DMS114 treated with DMSO at 0.1 percent for 48 hours (cell line): Measurements from ENCODE around the gene ATP5F1A.

Source experiments
- DNase-seq: peaks from one replicate; lab custom pipeline; 2025; ENCODE audit not compliant: unreplicated experiment; lab: John Stamatoyannopoulos, UW

ATP5F1A gene

DNA sequence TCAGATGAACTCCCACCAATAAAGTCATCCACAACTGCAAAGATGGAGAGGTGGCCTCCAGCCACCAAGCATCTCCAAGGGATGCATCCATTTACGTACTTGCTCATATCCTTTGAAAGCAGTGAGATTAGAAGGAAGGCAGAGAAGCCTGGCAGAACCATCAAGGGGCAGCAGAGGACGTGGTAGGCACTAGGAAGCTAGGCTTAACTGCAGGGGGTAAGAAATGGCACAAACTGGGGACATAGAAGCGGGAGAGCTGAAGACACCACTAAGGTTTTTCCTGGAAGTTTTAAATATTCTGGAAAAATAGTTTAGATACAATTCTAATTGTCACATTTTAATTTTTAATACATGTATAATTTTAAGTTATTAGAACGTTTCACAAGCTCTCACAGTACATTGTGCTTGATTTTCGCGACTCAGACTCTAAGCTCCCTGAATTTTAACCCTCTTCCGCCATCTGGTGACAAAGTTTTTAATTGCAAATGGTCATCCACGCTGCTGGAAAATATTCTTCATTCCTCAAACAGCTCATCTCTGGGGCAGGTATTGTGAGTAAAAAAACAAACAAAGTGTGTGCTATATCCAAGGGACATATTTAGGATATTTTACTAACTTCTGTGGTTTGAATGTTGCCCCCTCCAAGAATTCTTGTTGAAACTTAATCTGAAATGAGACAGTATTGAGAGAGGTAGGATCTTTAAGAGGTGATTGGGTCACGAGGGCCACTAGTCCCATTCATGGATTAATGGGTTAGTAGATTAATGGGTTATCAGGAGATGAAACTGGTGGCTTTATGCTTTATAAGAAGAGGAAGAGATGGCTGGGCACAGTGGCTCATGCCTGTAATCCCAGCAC lies 24.4 kb downstream of the ATP5F1A start:
- peak; percentile 61 for DNase-seq

GRCh38 chr18:46072959-46073358 lies 25.1 kb downstream of the ATP5F1A start:
- no peak for DNase-seq

- DNase-seq, result no peak
Observed at GRCh38 chr18:46072376-46072867, 25.7 kb downstream of the ATP5F1A start.

- no peak for DNase-seq
Observed at GRCh38 chr18:46071653-46072375, 26.3 kb downstream of the ATP5F1A start, which contains the start of gene PSTPIP2. Gene PSTPIP2, minus strand, starts transcription at chr18:46072260. Its CDS starts 72 bp downstream, at chr18:46072188.

DNA sequence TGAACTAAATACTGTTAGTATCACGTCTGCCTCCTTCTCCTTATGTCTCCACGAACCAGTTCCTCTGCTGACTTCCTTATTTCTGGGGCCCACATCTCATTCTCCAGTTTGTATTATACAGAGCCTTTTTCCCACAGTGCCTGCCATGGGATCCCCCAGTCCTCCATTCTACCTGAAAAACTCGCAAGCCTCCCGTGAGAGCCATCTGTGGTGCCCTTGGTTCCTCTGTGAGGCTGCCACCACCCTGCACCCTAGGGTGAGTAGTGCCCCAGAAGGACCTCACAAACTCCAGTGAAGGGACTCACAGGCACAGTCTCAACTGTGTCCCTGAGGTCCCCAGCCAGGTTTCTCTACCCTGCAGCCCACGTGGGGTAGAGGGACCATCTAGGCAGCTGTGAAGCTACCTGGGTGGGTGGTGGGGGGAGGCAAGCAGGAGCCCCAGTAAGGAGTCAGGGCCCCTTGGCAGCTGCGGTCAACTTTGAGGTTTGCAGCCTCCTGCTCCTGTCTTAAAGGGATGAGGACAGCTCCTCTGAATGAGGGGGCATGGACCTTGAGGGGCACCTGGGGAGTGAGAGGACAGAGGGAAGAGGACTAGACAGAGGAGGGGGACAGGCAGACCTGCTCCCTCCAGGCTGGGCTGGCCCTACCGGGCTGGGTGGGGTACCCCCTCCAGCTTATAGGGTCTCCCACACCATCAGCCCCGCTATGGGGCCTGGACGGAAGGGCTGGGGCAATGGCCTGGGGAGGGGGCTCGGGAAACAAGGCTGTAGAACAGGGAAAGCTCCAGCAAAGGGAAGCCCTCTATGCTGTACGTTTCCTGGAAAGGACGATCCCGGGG lies 27.1 kb downstream of the ATP5F1A start:
- DNase-seq, result no peak

- no peak for DNase-seq
Observed at GRCh38 chr18:46070232-46070631, 27.9 kb downstream of the ATP5F1A start.

DNA sequence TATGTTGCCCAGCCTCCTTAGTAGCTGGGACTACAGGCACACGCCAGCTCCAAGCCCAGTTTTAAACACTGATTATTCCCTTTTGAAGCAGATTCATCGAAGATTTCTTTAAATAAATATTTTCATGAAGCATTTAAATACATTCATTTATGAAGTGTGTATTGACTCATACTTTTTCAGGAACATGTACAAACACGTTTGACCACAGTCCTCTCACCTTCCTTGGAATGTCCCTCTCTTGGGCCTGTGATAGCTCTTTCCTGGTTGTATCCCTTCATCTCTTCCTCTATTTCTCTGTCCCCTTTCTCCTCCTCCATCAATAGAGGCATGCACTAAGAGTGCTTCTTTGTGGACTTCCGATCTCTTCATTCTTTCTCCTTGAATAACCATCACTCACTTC lies 28.6 kb downstream of the ATP5F1A start:
- no peak for DNase-seq

- DNase-seq, result no peak
Observed at GRCh38 chr18:46068763-46069162, 29.3 kb downstream of the ATP5F1A start.

DNA sequence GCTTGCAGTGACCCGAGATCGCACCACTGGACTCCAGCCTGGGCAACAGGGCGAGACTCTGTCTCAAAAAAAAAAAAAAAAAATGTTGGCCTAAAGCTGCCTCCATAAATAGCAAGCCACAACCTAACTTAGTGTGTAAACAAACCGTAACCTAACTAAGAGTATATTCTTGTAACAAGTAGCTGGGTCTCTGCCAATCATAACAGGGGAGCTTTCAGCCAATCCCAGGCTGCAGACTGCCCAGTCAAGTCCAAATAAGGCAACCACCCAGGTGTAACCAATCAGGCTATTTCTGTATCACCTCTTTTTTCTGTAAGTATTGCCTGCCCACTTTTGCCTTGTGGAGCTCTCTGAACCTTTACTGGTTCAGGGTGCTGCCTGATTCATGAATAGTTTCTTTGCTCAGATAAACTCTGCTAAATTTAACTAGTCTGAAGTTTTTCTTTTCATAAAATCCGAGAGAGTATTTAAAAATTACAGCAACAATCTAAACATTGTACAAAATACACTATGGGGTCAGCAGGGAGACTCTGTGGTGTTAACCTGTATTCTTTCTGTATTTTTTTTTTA lies 30.6 kb downstream of the ATP5F1A start:
- DNase-seq, result no peak

- DNase-seq, result no peak
Observed at GRCh38 chr18:46062781-46063180, 35.3 kb downstream of the ATP5F1A start.

DNA sequence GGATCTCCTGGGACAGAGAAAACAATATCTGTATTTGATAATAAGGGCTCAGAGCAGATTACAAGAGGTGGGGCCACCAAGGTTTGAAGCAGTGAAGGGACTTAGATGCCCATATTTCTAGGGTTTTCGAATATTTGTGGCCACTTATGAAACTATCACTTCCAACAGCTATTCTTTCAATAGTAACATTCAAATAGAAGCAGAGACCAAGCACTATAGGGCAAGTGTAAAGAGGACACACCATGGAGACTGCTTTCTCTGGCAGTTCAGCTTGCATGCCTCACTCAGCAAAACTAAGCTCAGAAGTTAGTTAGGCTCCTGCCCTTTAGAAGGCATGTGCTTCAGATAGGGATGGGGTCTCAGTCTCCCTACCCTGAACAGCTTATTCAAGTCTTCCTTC lies 36.3 kb downstream of the ATP5F1A start:
- no peak for DNase-seq

DNA sequence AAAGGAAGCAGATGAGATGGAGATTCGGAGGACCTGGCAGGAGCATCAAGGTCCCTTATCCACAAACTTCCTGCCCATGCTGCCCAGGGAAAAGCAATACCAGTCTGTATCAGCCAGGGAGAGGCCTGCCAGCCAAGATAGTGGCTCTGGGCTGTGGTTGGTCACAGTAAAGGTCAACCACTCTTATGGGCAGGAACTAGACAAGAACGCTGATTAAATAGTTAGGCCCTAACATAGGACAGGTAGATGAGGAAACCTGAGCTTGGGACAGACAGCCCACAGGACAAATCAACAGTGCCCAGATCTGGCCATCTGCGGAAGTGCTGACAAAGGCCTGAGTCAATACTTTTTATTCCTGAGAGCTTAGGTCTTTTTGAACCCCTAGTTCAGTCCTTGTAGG lies 36.7 kb downstream of the ATP5F1A start:
- DNase-seq, result no peak

DNA sequence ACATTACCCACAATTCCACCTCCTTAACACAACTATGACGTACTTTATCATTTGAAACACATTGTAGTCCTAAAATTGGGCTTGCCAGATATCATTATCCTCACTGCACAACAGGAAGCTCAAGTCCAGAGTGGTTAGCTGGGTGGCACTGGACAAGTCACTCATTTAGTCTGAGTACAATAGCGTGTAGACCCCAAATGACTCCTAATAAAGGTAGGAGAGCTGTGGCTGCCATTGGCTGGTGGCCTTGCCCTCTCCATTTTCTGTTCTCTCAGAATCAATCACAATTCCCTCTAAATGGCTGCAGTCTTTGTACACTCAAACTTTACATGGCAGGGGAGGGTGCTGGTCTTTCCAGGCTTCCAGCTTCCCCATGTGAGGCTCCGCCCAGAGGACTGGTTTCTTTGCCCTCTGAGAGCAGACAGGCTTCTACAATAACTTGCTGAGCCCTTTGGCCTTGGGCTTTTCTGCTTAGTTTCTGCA lies 37.7 kb downstream of the ATP5F1A start:
- DNase-seq, result no peak

- DNase-seq, result no peak
Observed at GRCh38 chr18:46055838-46056230, 42.3 kb downstream of the ATP5F1A start.

- no peak for DNase-seq
Observed at GRCh38 chr18:46054956-46055837, 42.9 kb downstream of the ATP5F1A start.

- DNase-seq, result no peak
Observed at GRCh38 chr18:46053368-46054095, 44.6 kb downstream of the ATP5F1A start.

DNA sequence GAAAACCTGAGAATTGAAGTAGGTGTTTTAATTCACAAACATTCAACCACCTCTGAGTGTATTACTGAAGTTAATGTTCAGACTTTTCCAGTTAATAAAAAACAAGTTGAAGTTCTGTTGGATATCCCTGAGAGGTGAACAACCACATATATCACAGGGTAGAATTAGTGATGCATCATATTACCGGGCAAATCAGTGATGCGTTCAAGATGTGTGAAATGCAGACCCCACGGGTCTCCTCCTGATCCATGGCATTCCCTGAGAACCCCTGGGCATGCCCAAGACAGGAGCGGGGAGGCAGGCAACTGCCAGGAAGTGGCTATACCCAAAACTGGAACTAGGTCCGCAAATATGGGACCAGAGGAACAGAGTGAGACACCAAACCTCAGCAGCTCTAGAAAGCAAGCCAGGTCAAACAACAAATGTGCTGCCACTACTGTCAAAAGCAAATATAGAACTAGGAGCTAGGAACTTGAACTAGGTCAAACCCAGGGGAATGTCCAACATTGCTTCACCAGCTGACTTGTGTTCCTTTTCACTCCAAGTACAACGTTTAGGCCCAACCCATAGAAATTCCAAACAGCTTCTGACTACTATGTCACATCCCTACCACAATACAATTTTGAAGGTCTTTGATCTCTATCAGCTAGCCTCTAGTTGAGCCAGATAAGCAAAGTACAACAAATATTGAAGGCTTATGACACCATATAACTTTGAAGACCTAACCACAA lies 46.2 kb downstream of the ATP5F1A start:
- no peak for DNase-seq

DNA sequence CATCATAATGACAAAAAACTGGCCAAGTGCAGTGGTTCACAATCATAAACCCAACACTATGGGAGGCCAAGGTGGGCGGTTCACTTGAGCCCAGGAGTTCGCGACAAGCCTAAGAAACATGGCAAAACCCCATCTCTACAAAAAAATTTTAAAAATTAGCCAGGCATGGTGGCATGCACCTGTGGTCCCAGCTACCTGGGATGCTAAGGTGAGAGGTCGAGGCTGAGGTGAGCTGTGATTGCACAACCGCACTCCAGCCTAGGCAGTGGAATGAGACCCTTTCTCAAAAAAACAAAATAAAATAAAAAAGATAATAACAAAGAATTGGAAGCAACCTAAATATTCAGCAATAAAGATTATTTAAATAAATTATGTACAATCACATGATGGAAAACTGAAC lies 47.8 kb downstream of the ATP5F1A start:
- no peak for DNase-seq
